Panc1 (cell line): ENCODE results near the gene ANKH.

Experiments
- CTCF ChIP-seq: fragments of 450-650 bp; IDR thresholded peaks from 2 replicates; pipeline ENCODE4 v1.5.1; 2017; ENCODE audit warnings: mild to moderate bottlenecking
- POLR2AphosphoS5 ChIP-seq: IDR thresholded peaks from 2 replicates; pipeline ENCODE4 v1.6.1; 2012; ENCODE audit warnings: mild to moderate bottlenecking, low read depth, low read length, moderate library complexity
- REST ChIP-seq, 2 experiments: IDR thresholded peaks; 2 replicates each; pipeline ENCODE4 v1.6.1; 2011 to 2012; ENCODE audit warnings: low read depth in 2 of 2, control low read depth in 1 of 2, low read length in 1 of 2, mild to moderate bottlenecking in 1 of 2, moderate library complexity in 1 of 2; ENCODE audit not compliant: insufficient read depth in 1 of 2
- SIN3A ChIP-seq: IDR thresholded peaks from 2 replicates; pipeline ENCODE4 v1.6.1; 2012; ENCODE audit warnings: low read depth, mild to moderate bottlenecking, low read length, moderate library complexity, borderline replicate concordance; ENCODE audit not compliant: insufficient read depth
- TCF7L2 ChIP-seq: IDR thresholded peaks from 2 replicates; pipeline ENCODE4 v1.6.1; 2011; ENCODE audit warnings: mild to moderate bottlenecking, low read depth, low read length, inconsistent platforms

GRCh38 chr5:14776602-14777001, 95.0 kb downstream of the ANKH start:
- TF ChIP-seq CTCF = no peak
- TF ChIP-seq POLR2AphosphoS5 = no peak
- TF ChIP-seq REST (IDR thresholded peaks at IDR 0.05; ENCODE audit: insufficient read depth in 1 of 2, low read depth in 2 of 2, low read length in 1 of 2) = no peak
- TF ChIP-seq SIN3A = no peak
- TF ChIP-seq TCF7L2 = no peak
